ENCODE data around the gene RNF38.
"Not testable (repeated sequence)": the region's sequence is repeated elsewhere in the genome, so short reads cannot be mapped to it uniquely, and the experiment has no call there.

RNF38 gene

GRCh38 chr9:36297798-36298197, 102.3 kb downstream of the RNF38 start:
- Mint-ChIP-seq H3K27me3 (no peaks in the 10 kb centered on the region), H3K4me3 (no peak overlapping the region)

GRCh38 chr9:36294996-36295395, 105.1 kb downstream of the RNF38 start:
- not testable (repeated sequence) for H3K27ac Mint-ChIP-seq, H3K9me3 Mint-ChIP-seq, H3K36me3 Mint-ChIP-seq, H3K4me1 Mint-ChIP-seq, H3K4me3 Mint-ChIP-seq, H3K27me3 Mint-ChIP-seq

More at GRCh38 chr9:36297798-36298197, 102.3 kb downstream of the RNF38 start:
- Mint-ChIP-seq H3K27ac (no peak overlapping the region), H3K9me3 (no peaks in the 10 kb centered on the region), H3K4me1 (no peaks in the 10 kb centered on the region), H3K36me3 (no peaks in the 10 kb centered on the region)

GRCh38 chr9:36293918-36294317, 106.2 kb downstream of the RNF38 start:
- H3K4me1 Mint-ChIP-seq: no peaks in the 10 kb centered on the region
- H3K27me3 Mint-ChIP-seq: no peaks in the 10 kb centered on the region
- no peaks in the 10 kb centered on the region for H3K36me3 Mint-ChIP-seq
- H3K27ac Mint-ChIP-seq: no peak overlapping the region
- no peak overlapping the region for H3K4me3 Mint-ChIP-seq
- no peaks in the 10 kb centered on the region for H3K9me3 Mint-ChIP-seq

GRCh38 chr9:36293171-36293570, 106.9 kb downstream of the RNF38 start:
- no peak overlapping the region for H3K27ac Mint-ChIP-seq
- no peaks in the 10 kb centered on the region for H3K36me3 Mint-ChIP-seq
- H3K27me3 Mint-ChIP-seq: no peaks in the 10 kb centered on the region
- H3K9me3 Mint-ChIP-seq: no peaks in the 10 kb centered on the region
- no peaks in the 10 kb centered on the region for H3K4me1 Mint-ChIP-seq
- no peak overlapping the region for H3K4me3 Mint-ChIP-seq

- peak overlapping the region; percentile 20 for H3K27ac Mint-ChIP-seq
- no peaks in the 10 kb centered on the region for H3K4me1 Mint-ChIP-seq
- H3K36me3 Mint-ChIP-seq: no peaks in the 10 kb centered on the region
- no peaks in the 10 kb centered on the region for H3K27me3 Mint-ChIP-seq
- H3K4me3 Mint-ChIP-seq: no peak overlapping the region
- H3K9me3 Mint-ChIP-seq: no peaks in the 10 kb centered on the region
Measured at GRCh38 chr9:36292641-36293040, 107.4 kb downstream of the RNF38 start.

- Mint-ChIP-seq H3K4me3 (no peak overlapping the region), H3K4me1 (no peaks in the 10 kb centered on the region), H3K9me3 (no peaks in the 10 kb centered on the region), H3K27ac (no peak overlapping the region), H3K36me3 (no peaks in the 10 kb centered on the region), H3K27me3 (no peaks in the 10 kb centered on the region)
Measured at GRCh38 chr9:36290996-36291395, 109.1 kb downstream of the RNF38 start.

- H3K4me3 Mint-ChIP-seq: no peak overlapping the region
- H3K36me3 Mint-ChIP-seq: no peaks in the 10 kb centered on the region
- no peaks in the 10 kb centered on the region for H3K9me3 Mint-ChIP-seq
- no peaks in the 10 kb centered on the region for H3K4me1 Mint-ChIP-seq
- no peak overlapping the region for H3K27ac Mint-ChIP-seq
- no peaks in the 10 kb centered on the region for H3K27me3 Mint-ChIP-seq
Measured at GRCh38 chr9:36289836-36290435, 110.1 kb downstream of the RNF38 start.

GRCh38 chr9:36288070-36288469, 112.0 kb downstream of the RNF38 start:
- Mint-ChIP-seq H3K27me3 (no peaks in the 10 kb centered on the region), H3K4me3 (no peak overlapping the region), H3K4me1 (no peaks in the 10 kb centered on the region)

More at GRCh38 chr9:36288070-36288469, 112.0 kb downstream of the RNF38 start:
- Mint-ChIP-seq H3K36me3 (peaks cover 2% of the 10 kb centered on the region), H3K27ac (no peak overlapping the region), H3K9me3 (no peaks in the 10 kb centered on the region)

Measured in activated naive CD4-positive, alpha-beta T cell treated with anti-CD3 and anti-CD28 coated beads, Interleukin-2, amount 50 U/mL, for 24 hours (primary cell).